H1 (cell line): Measurements from ENCODE around the gene STK16. TPM values are rescaled to one million over a fixed set of nuclear protein-coding genes. Genes with fewer than 3 reads are reported as not detected.

Experiments used
- CTCF ChIA-PET: fragments of 300-600 bp; sonication (Branson Sonifier 250); formaldehyde crosslinking; loops from one replicate; lab custom pipeline; 2021; ENCODE audit not compliant: partially characterized antibody; lab: Charles Lee
- POLR2A ChIA-PET: fragments of 300-600 bp; sonication (Branson Sonifier 250); formaldehyde crosslinking; loops from one replicate; lab custom pipeline; 2021; ENCODE audit warnings: inconsistent platforms; ENCODE audit not compliant: partially characterized antibody; lab: Charles Lee
- DNase-seq, 2 experiments: peaks; one replicate each; pipeline versions ENCODE4 v3.0.0 to v3.0.0-alpha.2; 2010 to 2022; ENCODE audit warnings: low spot score in 2 of 2, low read depth in 1 of 2, mixed read lengths in 1 of 2
- FAIRE-seq: peaks from 2 replicates; lab custom pipeline; 2011; peaks lifted over from hg19 to GRCh38; lab: Jason Lieb, UNC
- H2AFZ ChIP-seq: 2 replicates; pipeline ENCODE4 v1.8.1; 2012; ENCODE audit warnings: low read length, inconsistent platforms
- H2AK5ac ChIP-seq: 2 replicates; pipeline ENCODE4 v1.6.1; 2013; ENCODE audit warnings: low read depth, low read length
- H2BK120ac ChIP-seq: replicated peaks from 2 replicates; pipeline ENCODE3; 2013; ENCODE audit warnings: low read depth, low read length, inconsistent platforms
- H2BK12ac ChIP-seq: 2 replicates; pipeline ENCODE4 v1.6.1; 2013; ENCODE audit warnings: low read depth, low read length
- H2BK15ac ChIP-seq: 2 replicates; pipeline ENCODE4 v1.6.1; 2013; ENCODE audit warnings: low read length
- H2BK20ac ChIP-seq: 2 replicates; pipeline ENCODE4 v1.6.1; 2013; ENCODE audit warnings: low read length
- H2BK5ac ChIP-seq: 2 replicates; pipeline ENCODE4 v1.6.1; 2013; ENCODE audit warnings: low read depth, low read length
- H3K14ac ChIP-seq: 2 replicates; pipeline ENCODE4 v1.6.1; 2013; ENCODE audit warnings: inconsistent platforms; ENCODE audit not compliant: insufficient read length
- H3K18ac ChIP-seq: 2 replicates; pipeline ENCODE4 v1.6.1; 2013; ENCODE audit warnings: low read length; ENCODE audit errors: extremely low read depth
- H3K23ac ChIP-seq: 2 replicates; pipeline ENCODE4 v1.6.1; 2013; ENCODE audit warnings: inconsistent platforms; ENCODE audit not compliant: insufficient read length
- H3K23me2 ChIP-seq: 2 replicates; pipeline ENCODE4 v1.6.1; 2013; ENCODE audit warnings: low read depth, low read length
- H3K27ac ChIP-seq: 2 replicates; pipeline ENCODE4 v1.6.1; 2011; ENCODE audit warnings: low read depth, low read length, inconsistent platforms
- H3K27me3 ChIP-seq, 4 experiments: replicated peaks in 1 of 4; 1 replicate in 1 of 4; 2 replicates in 3 of 4; pipeline versions ENCODE4 v1.6.1 to v1.8.1; 2011 to 2013; ENCODE audit warnings: low read length in 3 of 4, mild to moderate bottlenecking in 3 of 4, inconsistent platforms in 2 of 4, mixed read lengths in 2 of 4, moderate library complexity in 1 of 4; ENCODE audit not compliant: control insufficient read depth in 3 of 4, insufficient read depth in 3 of 4; ENCODE audit errors: extremely low read depth in 1 of 4
- H3K36me3 ChIP-seq, 4 experiments: 2 replicates each; pipeline versions ENCODE4 v1.6.1 to v1.8.1; 2011 to 2013; ENCODE audit warnings: mild to moderate bottlenecking in 4 of 4, low read length in 3 of 4, moderate library complexity in 2 of 4, control low read depth in 1 of 4, inconsistent platforms in 1 of 4; ENCODE audit not compliant: insufficient read depth in 4 of 4, control insufficient read depth in 2 of 4
- H3K4ac ChIP-seq: replicated peaks from 2 replicates; pipeline ENCODE3; 2013; ENCODE audit warnings: low read length, low read depth, mixed read lengths, inconsistent platforms; ENCODE audit not compliant: insufficient read length
- H3K4me1 ChIP-seq, 4 experiments: replicated peaks in 1 of 4; 1 replicate in 1 of 4; 2 replicates in 3 of 4; pipeline versions ENCODE4 v1.6.1 to v1.8.1; 2011 to 2013; ENCODE audit warnings: low read length in 3 of 4, inconsistent platforms in 2 of 4, mixed read lengths in 1 of 4; ENCODE audit not compliant: insufficient read depth in 4 of 4, control insufficient read depth in 3 of 4
- H3K4me2 ChIP-seq, 2 experiments: 2 replicates each; pipeline versions ENCODE4 v1.6.1 to v1.8.1; 2011 to 2013; ENCODE audit warnings: low read depth in 2 of 2, low read length in 2 of 2, control low read depth in 1 of 2, inconsistent platforms in 1 of 2, mild to moderate bottlenecking in 1 of 2; ENCODE audit not compliant: insufficient read depth in 1 of 2
- H3K4me3 ChIP-seq, 4 experiments: fragments of 200-600, 300-600 bp in 1 of 4; sonication (generic), shearing (Covaris generic), sonication (Bioruptor Twin) in 1 of 4; 2 replicates each; pipeline versions ENCODE4 v1.5.1 to v1.8.1; 2011 to 2016; ENCODE audit warnings: low read length in 4 of 4, low read depth in 3 of 4, control low read depth in 2 of 4, inconsistent platforms in 2 of 4, mild to moderate bottlenecking in 2 of 4, mixed read lengths in 1 of 4, moderate library complexity in 1 of 4; ENCODE audit not compliant: insufficient read depth in 2 of 4; ENCODE audit errors: extremely low read depth in 1 of 4
- H3K56ac ChIP-seq: replicated peaks from 2 replicates; pipeline ENCODE3; 2013; ENCODE audit warnings: low read depth, mild to moderate bottlenecking, mixed read lengths, low read length, inconsistent platforms; ENCODE audit not compliant: insufficient read length
- H3K79me1 ChIP-seq: 2 replicates; pipeline ENCODE4 v1.6.1; 2013; ENCODE audit warnings: low read depth, low read length, control low read depth
- H3K79me2 ChIP-seq, 2 experiments: 2 replicates each; pipeline versions ENCODE4 v1.6.1 to v1.8.1; 2012 to 2013; ENCODE audit warnings: low read length in 2 of 2, mild to moderate bottlenecking in 2 of 2, inconsistent platforms in 1 of 2; ENCODE audit not compliant: insufficient read depth in 2 of 2, control insufficient read depth in 1 of 2
- H3K9ac ChIP-seq, 4 experiments: replicated peaks in 1 of 4; 1 replicate in 1 of 4; 2 replicates in 3 of 4; pipeline versions ENCODE4 v1.6.1 to v1.8.1; 2011 to 2013; ENCODE audit warnings: low read depth in 3 of 4, low read length in 3 of 4, control low read depth in 2 of 4, mild to moderate bottlenecking in 2 of 4, moderate library complexity in 2 of 4, inconsistent platforms in 1 of 4; ENCODE audit errors: extremely low read depth in 1 of 4
- H3K9me3 ChIP-seq, 2 experiments: 2 replicates each; pipeline versions ENCODE4 v1.6.1 to v1.8.1; 2012 to 2013; ENCODE audit warnings: mild to moderate bottlenecking in 2 of 2, moderate library complexity in 2 of 2, control low read depth in 1 of 2, inconsistent platforms in 1 of 2, low read depth in 1 of 2, low read length in 1 of 2, mixed read lengths in 1 of 2; ENCODE audit not compliant: insufficient read depth in 2 of 2
- H4K20me1 ChIP-seq, 2 experiments: replicated peaks in 1 of 2; 2 replicates each; pipeline versions ENCODE3 to v1.8.1; 2011 to 2013; ENCODE audit warnings: inconsistent platforms in 2 of 2, low read length in 2 of 2, mild to moderate bottlenecking in 1 of 2; ENCODE audit not compliant: insufficient read depth in 2 of 2, control insufficient read depth in 1 of 2
- H4K5ac ChIP-seq: 2 replicates; pipeline ENCODE4 v1.6.1; 2013; ENCODE audit warnings: low read length, low read depth, mixed read lengths, inconsistent platforms; ENCODE audit not compliant: insufficient read length
- H4K8ac ChIP-seq: 2 replicates; pipeline ENCODE4 v1.8.0; 2013; ENCODE audit warnings: mild to moderate bottlenecking, moderate library complexity, low read length, inconsistent platforms; ENCODE audit not compliant: insufficient read depth; ENCODE audit errors: extremely low read depth
- H4K91ac ChIP-seq: replicated peaks from 2 replicates; pipeline ENCODE3; 2013; ENCODE audit warnings: low read length, mixed read lengths, inconsistent platforms; ENCODE audit not compliant: insufficient read length
- ASH2L ChIP-seq: fragments of 200-600, 300-600 bp; sonication (generic); IDR thresholded peaks from one replicate; pipeline ENCODE4 v1.7.1; 2017; ENCODE audit warnings: low read length
- ATF2 ChIP-seq: IDR thresholded peaks from 2 replicates; pipeline ENCODE4 v1.6.1; 2012; ENCODE audit warnings: low read length, inconsistent platforms
- HDAC2 ChIP-seq, 2 experiments: fragments of 300-600 bp in 1 of 2; sonication (generic) in 1 of 2; IDR thresholded peaks; 2 replicates each; pipeline ENCODE4 v1.6.1; 2011 to 2012; ENCODE audit warnings: low read depth in 2 of 2, low read length in 2 of 2, mild to moderate bottlenecking in 2 of 2, moderate library complexity in 2 of 2, borderline replicate concordance in 1 of 2, inconsistent platforms in 1 of 2
- HDAC6 ChIP-seq: IDR thresholded peaks from one replicate; pipeline ENCODE4 v1.7.1; 2012; ENCODE audit warnings: low read depth, mild to moderate bottlenecking, inconsistent platforms, low read length, moderate library complexity
- RNF2 ChIP-seq: fragments of 200-900, 300-1000 bp; sonication (generic); IDR thresholded peaks from 2 replicates; pipeline ENCODE4 v1.7.1; 2016; ENCODE audit warnings: borderline replicate concordance, low read depth, mild to moderate bottlenecking, antibody characterized with exemption, low read length; ENCODE audit not compliant: poor library complexity, severe bottlenecking; ENCODE audit errors: missing control alignments
- SP1 ChIP-seq: IDR thresholded peaks from 2 replicates; pipeline ENCODE4 v1.6.1; 2011; ENCODE audit warnings: low read depth, low read length
- SP4 ChIP-seq: IDR thresholded peaks from 2 replicates; pipeline ENCODE4 v1.6.1; 2012; ENCODE audit warnings: low read length, inconsistent platforms
- TAF7 ChIP-seq: optimal IDR thresholded peaks from 2 replicates; pipeline ENCODE3; 2011; ENCODE audit warnings: low read depth, mild to moderate bottlenecking, inconsistent platforms, low read length, moderate library complexity, borderline replicate concordance
- WGBS, 2 experiments: shearing (Covaris generic) in 1 of 2; methylation state at CpG; one replicate each; pipeline versions ENCODE4 v1.1.6 to v1.1.7; 2013 to 2015; ENCODE audit warnings: low lambda C conversion rate in 2 of 2, mixed read lengths in 2 of 2, inconsistent platforms in 1 of 2, low coverage in 1 of 2, missing lambda C conversion rate in 1 of 2; ENCODE audit not compliant: insufficient replicate concordance in 2 of 2, insufficient coverage in 1 of 2, insufficient read length in 1 of 2; ENCODE audit errors: extremely low coverage in 1 of 2, missing lambda C conversion rate in 1 of 2; 5-methylcytosine and 5-hydroxymethylcytosine counted together
- polyA plus RNA-seq, 7 experiments: library from polyadenylated mRNA; depleted of rRNA in 3 of 7; stranded (reverse) in 5 of 7; unstranded in 2 of 7; fragments of >200 nt in 5 of 7; fragments of 200-250 nt in 2 of 7; gene quantifications; 1 replicate in 5 of 7; 2 replicates in 1 of 7; 4 replicates in 1 of 7; pipeline versions ENCODE4 v1.2.1 to v1.2.3, GENCODE V29; 2011 to 2013; ENCODE audit warnings: missing spikeins in 2 of 7, mixed read lengths in 2 of 7
- total RNA-seq: library from RNA; stranded (reverse); fragmentation: NEBNext Ultra II Directional; extraction: Animal tissue kit (Norgen Biotek cat#: 25700); gene quantifications from 2 replicates; pipeline ENCODE4 v1.2.1, GENCODE V29; 2021

The STK16 gene
- total and polyA plus RNA-seq, 2 of the 8 experiments (the other 6 are each of a cell fraction or from before 2014, with no cell fraction given) = 21.3 to 51.4 TPM

- no peak within 1 kb of the TSS for H2BK12ac ChIP-seq
- H4K91ac ChIP-seq = no peak within 1 kb of the TSS
- FAIRE-seq = no peak
- no peaks in the 10 kb centered on the region for H3K9me3 ChIP-seq
- H3K23ac ChIP-seq = no peak within 1 kb of the TSS
- H3K27ac ChIP-seq = peak within 1 kb of the TSS; percentile 66; the same call in 1 of the 2 replicates
- peaks cover 8% of the 10 kb centered on the region; the same call in 1 of the 2 replicates for H3K23me2 ChIP-seq
- WGBS, 2 experiments = 2% methylated on average over 39 of the region's 65 CpGs; no CpG with 5 or more reads in 1 of the 2 experiments
- H3K4me3 ChIP-seq = peak within 1 kb of the TSS; percentile 45 to 75 (median 52)
- peak within 1 kb of the TSS; percentile 41 for H4K5ac ChIP-seq
- H3K4me1 ChIP-seq = peaks cover 9 to 23% (median 13%) of the 10 kb centered on the region in 4 experiments
- POLR2A ChIA-PET = interaction anchor here (0.7 to 4.5 kb wide), 13 partner anchors 12 to 104 kb away, joined by 3 to 33 read pairs (median 4); partner anchors contain the start of genes ABCB6, ATG9A, GLB1L and PTPRN
- CTCF ChIA-PET = interaction anchor here (0.6 to 12.1 kb wide), 14 partner anchors 12 to 1522 kb away, joined by 3 to 220 read pairs (median 9); partner anchors contain the start of genes ABCB6, GLB1L, STK16 and TUBA4A
- H2BK5ac ChIP-seq = peak within 1 kb of the TSS; percentile 66; the same call in 1 of the 2 replicates
- peak within 1 kb of the TSS; percentile 67; the same call in 1 of the 2 replicates for H2AFZ ChIP-seq
- H3K4ac ChIP-seq = no peak within 1 kb of the TSS
- no peak within 1 kb of the TSS for H3K14ac ChIP-seq
- no peaks in the 10 kb centered on the region; a peak in 1 of 7 replicates for H3K27me3 ChIP-seq
- no peaks in the 10 kb centered on the region for H4K20me1 ChIP-seq
- no peak within 1 kb of the TSS for H2BK120ac ChIP-seq
- no peak within 1 kb of the TSS; the same call in none of the 2 replicates for H4K8ac ChIP-seq
- H2BK20ac ChIP-seq = no peak within 1 kb of the TSS; the same call in 1 of the 2 replicates
- H3K56ac ChIP-seq = peak within 1 kb of the TSS; percentile 8
- peak within 1 kb of the TSS; percentile 87; the same call in 1 of the 2 replicates for H3K18ac ChIP-seq
- H2AK5ac ChIP-seq = no peak within 1 kb of the TSS; the same call in 1 of the 2 replicates
- peak within 1 kb of the TSS; percentile 73 to 87 for H3K4me2 ChIP-seq
- H3K79me2 ChIP-seq = no peaks in the 10 kb centered on the region
- H3K79me1 ChIP-seq = no peaks in the 10 kb centered on the region; the same call in 1 of the 2 replicates
- peak within 1 kb of the TSS in 3 of 4 experiments; percentile 38 to 49 (median 41); a peak in 4 of 7 replicates for H3K9ac ChIP-seq
- H3K36me3 ChIP-seq = peaks cover 0 to 4% (median under 1%) of the 10 kb centered on the region in 4 experiments; a peak in 2 of 8 replicates
- DNase-seq = peak; percentile 89 to 94
- peak within 1 kb of the TSS; percentile 19; the same call in 1 of the 2 replicates for H2BK15ac ChIP-seq
- TF ChIP-seq TAF7 = no peak
- TF ChIP-seq ASH2L = no peak
- peak; percentile 90 for TF ChIP-seq ATF2
- no peak for TF ChIP-seq HDAC6
- TF ChIP-seq RNF2 = no peak
- peak; percentile 78; the same call in 1 of the 2 replicates for TF ChIP-seq SP1
- TF ChIP-seq HDAC2 (IDR thresholded peaks at IDR 0.05; ENCODE audit: borderline replicate concordance in 1 of 2, low read depth in 2 of 2, low read length in 2 of 2) = peak; percentile 58 to 92; a peak in 1 of 4 replicates
- TF ChIP-seq SP4 = no peak
Measured at GRCh38 chr2:219279151-219279915, 34.1 kb downstream of the STK16 start, which contains the start of gene DNAJB2. DNAJB2 (plus strand) TSS chr2:219279366; CDS start chr2:219279834, 468 bp downstream.
